GM12878 (cell line): ENCODE data around the gene PRCP. TPM values are rescaled to one million over a fixed set of nuclear protein-coding genes. Genes with fewer than 3 reads are reported as not detected.

ENCODE experiments used
- ATAC-seq: fragments of 200-7000 bp; cut with Tn5 transposase; 3 replicates; pipeline ENCODE4 v1.9.1; 2020; ENCODE audit warnings: mild to moderate bottlenecking, moderate library complexity
- BruUV-seq: library from RNA; stranded (reverse); fragments of 400-500 nt; replicated peaks from 2 replicates; lab custom pipeline; 2021; lab: Mats Ljungman, UMichigan
- CTCF ChIA-PET: fragments of 300-600 bp; sonication (Branson Sonifier 250); formaldehyde crosslinking; extraction: SDS; loops from one replicate; lab custom pipeline; 2021; ENCODE audit warnings: inconsistent platforms; lab: Yijun Ruan, JAX
- POLR2A ChIA-PET: fragments of 350-600 bp; formaldehyde crosslinking; extraction: SDS; loops from one replicate; lab custom pipeline; 2021; ENCODE audit warnings: inconsistent platforms; lab: Charles Lee
- RAD21 ChIA-PET: fragments of 300-600 bp; sonication (Branson Sonifier 250); formaldehyde crosslinking; loops from one replicate; lab custom pipeline; 2023; ENCODE audit warnings: antibody characterized with exemption; ENCODE audit not compliant: unreplicated experiment; lab: Charles Lee
- SMC1A ChIA-PET: fragments of 300-600 bp; sonication (Branson Sonifier 250); formaldehyde crosslinking; loops from one replicate; lab custom pipeline; 2023; ENCODE audit not compliant: unreplicated experiment, uncharacterized antibody; lab: Charles Lee
- DNase-seq: peaks from one replicate; pipeline ENCODE4 v3.0.0-alpha.2; 2011; ENCODE audit warnings: low read depth, low spot score
- FAIRE-seq: peaks from 3 replicates; lab custom pipeline; 2011; peaks lifted over from hg19 to GRCh38; lab: Jason Lieb, UNC
- H2AFZ ChIP-seq: 2 replicates; pipeline ENCODE4 v1.6.0; 2011; ENCODE audit warnings: low read depth, low read length, control low read depth; ENCODE audit not compliant: control insufficient read depth
- H3K27ac ChIP-seq: 2 replicates; pipeline ENCODE4 v1.5.1; 2011; ENCODE audit warnings: control low read depth; ENCODE audit not compliant: control insufficient read depth, insufficient read depth
- H3K27me3 ChIP-seq, 2 experiments: replicated peaks in 1 of 2; 2 replicates each; pipeline versions ENCODE4 v1.6.0 to v1.6.1; 2011; ENCODE audit warnings: low read length in 1 of 2; ENCODE audit not compliant: control insufficient read depth in 2 of 2, insufficient read depth in 2 of 2
- H3K36me3 ChIP-seq, 2 experiments: 2 replicates each; pipeline ENCODE4 v1.5.1; 2011; ENCODE audit warnings: low read length in 1 of 2; ENCODE audit not compliant: control insufficient read depth in 2 of 2, insufficient read depth in 2 of 2
- H3K4me1 ChIP-seq: 2 replicates; pipeline ENCODE4 v1.6.1; 2011; ENCODE audit warnings: mild to moderate bottlenecking, low read length, moderate library complexity, mixed read lengths; ENCODE audit not compliant: control insufficient read depth, insufficient read depth
- H3K4me2 ChIP-seq: 2 replicates; pipeline ENCODE4 v1.6.0; 2011; ENCODE audit warnings: control low read depth; ENCODE audit not compliant: control insufficient read depth, insufficient read depth
- H3K4me3 ChIP-seq: fragments of 200-600 bp; sonication (generic); 2 replicates; pipeline ENCODE4 v1.5.1; 2016
- H3K79me2 ChIP-seq: 2 replicates; pipeline ENCODE4 v1.6.0; 2011; ENCODE audit warnings: low read length; ENCODE audit not compliant: control insufficient read depth, insufficient read depth
- H3K9ac ChIP-seq: 2 replicates; pipeline ENCODE4 v1.8.0; 2011; ENCODE audit warnings: low read length, control low read depth, mixed read lengths; ENCODE audit not compliant: control insufficient read depth, insufficient read depth
- H3K9me3 ChIP-seq: replicated peaks from 3 replicates; pipeline ENCODE4 v1.5.1; 2011; ENCODE audit warnings: mild to moderate bottlenecking, low read length; ENCODE audit not compliant: control insufficient read depth, insufficient read depth
- H4K20me1 ChIP-seq: 2 replicates; pipeline ENCODE4 v1.6.0; 2011; ENCODE audit not compliant: control insufficient read depth, insufficient read depth
- ASH2L ChIP-seq: fragments of 300-600, 200-600 bp; sonication (generic); IDR thresholded peaks from 2 replicates; pipeline ENCODE4 v1.6.1; 2017; ENCODE audit warnings: low read depth, mild to moderate bottlenecking, borderline replicate concordance
- CHD1 ChIP-seq: IDR thresholded peaks from 2 replicates; pipeline ENCODE4 v1.6.1; 2012; ENCODE audit warnings: low read depth, low read length, improper control_type of control experiment
- CHD2 ChIP-seq: IDR thresholded peaks from 2 replicates; pipeline ENCODE4 v1.6.1; 2011; ENCODE audit warnings: low read depth, low read length, improper control_type of control experiment, borderline replicate concordance
- CREB1 ChIP-seq: IDR thresholded peaks from 2 replicates; pipeline ENCODE4 v1.6.1; 2012; ENCODE audit warnings: low read depth, mild to moderate bottlenecking, inconsistent platforms
- DPF2 ChIP-seq: fragments of 450-650 bp; IDR thresholded peaks from 2 replicates; pipeline ENCODE4 v1.6.1; 2017; ENCODE audit warnings: mild to moderate bottlenecking
- EGR1 ChIP-seq, 2 experiments: IDR thresholded peaks; 1 replicate in 1 of 2; 2 replicates in 1 of 2; pipeline ENCODE4 v1.6.1; 2011 to 2012; ENCODE audit warnings: low read depth in 2 of 2, low read length in 2 of 2, borderline replicate concordance in 1 of 2, mild to moderate bottlenecking in 1 of 2, moderate library complexity in 1 of 2
- IRF5 ChIP-seq: fragments of 450-650 bp; IDR thresholded peaks from 2 replicates; pipeline ENCODE4 v1.6.1; 2017; ENCODE audit warnings: borderline replicate concordance
- SMAD5 ChIP-seq: IDR thresholded peaks from 2 replicates; pipeline ENCODE4 v1.6.1; 2016; ENCODE audit warnings: antibody characterized with exemption, low read depth
- TAF1 ChIP-seq: IDR thresholded peaks from 2 replicates; pipeline ENCODE4 v1.6.1; 2011; ENCODE audit warnings: mild to moderate bottlenecking, low read depth, low read length, borderline replicate concordance
- TARDBP ChIP-seq: IDR thresholded peaks from 2 replicates; pipeline ENCODE4 v1.6.1; 2016; ENCODE audit warnings: borderline replicate concordance
- TCF12 ChIP-seq: IDR thresholded peaks from 2 replicates; pipeline ENCODE4 v1.6.1; 2011; ENCODE audit warnings: low read depth, mild to moderate bottlenecking, low read length
- ZBTB11 ChIP-seq: fragments of 450-650 bp; formaldehyde crosslinking; IDR thresholded peaks from 2 replicates; pipeline ENCODE4 v1.5.0; 2022; ENCODE audit warnings: mild to moderate bottlenecking, missing genetic modification characterization
- WGBS: methylation state at CpG from one replicate; pipeline ENCODE4 v1.1.6; 2016; ENCODE audit warnings: low lambda C conversion rate; ENCODE audit not compliant: insufficient replicate concordance, insufficient coverage; ENCODE audit errors: missing lambda C conversion rate; 5-methylcytosine and 5-hydroxymethylcytosine counted together
- in situ Hi-C: fragments of 300-500 bp; cut with MboI; formaldehyde crosslinking; loops from 9 replicates; pipeline ENCODE4 v1.14.3; 2018; ENCODE audit warnings: mixed read lengths
- intact Hi-C: fragments of 100-400 bp; cut with micrococcal nuclease; formaldehyde crosslinking; loops from one replicate; pipeline ENCODE4 v1.14.2; 2022; ENCODE audit not compliant: unreplicated experiment
- polyA plus RNA-seq, 11 experiments: library from polyadenylated mRNA; depleted of rRNA in 4 of 11; unstranded in 6 of 11; stranded (reverse) in 5 of 11; fragments of >200 nt; fragmentation: Nextera tagmentation in 4 of 11; fragmentation: Illumina TruSeq in 1 of 11; extraction: Ambion mirVana in 4 of 11; extraction: Trizol in 1 of 11; gene quantifications; 1 replicate in 1 of 11; 2 replicates in 10 of 11; pipeline versions ENCODE4 v1.2.1 to v1.2.3, GENCODE V29; 2011 to 2016; ENCODE audit warnings: inconsistent platforms in 2 of 11, missing spikeins in 2 of 11, low read depth in 1 of 11
- total RNA-seq, 4 experiments: library from RNA; depleted of rRNA in 3 of 4; stranded (reverse); fragments of >200 nt in 3 of 4; fragmentation: Illumina TruSeq in 1 of 4; extraction: Trizol in 1 of 4; gene quantifications; 2 replicates each; pipeline versions ENCODE4 v1.2.1 to v1.2.3, GENCODE V29; 2013 to 2021
- TF ChIP-seq, protein P1 (sequence below): fragments of 450-650 bp; IDR thresholded peaks from 2 replicates; pipeline ENCODE4 v1.6.1; 2016; ENCODE audit warnings: mild to moderate bottlenecking

The PRCP gene
- total and polyA plus RNA-seq, 10 of the 15 experiments (the other 5 are each of a cell fraction or from before 2014, with no cell fraction given) = 14.9 to 43.6 (median 20.0) TPM

- ChIA-PET SMC1A (no interaction called here), RAD21 (no interaction called here)
- intact Hi-C loops = no loop called here
Measured at GRCh38 chr11:82828472-82828871, 71.8 kb downstream of the PRCP start.

GRCh38 chr11:82826526-82826925 is 73.7 kb downstream of the PRCP start:
- DNase-seq (no peak), FAIRE-seq (no peak), ATAC-seq (no peak)
- Histone ChIP-seq H3K9ac (no peak overlapping the region), H3K36me3 (no peaks in the 10 kb centered on the region), H2AFZ (no peak overlapping the region), H3K27ac (no peak overlapping the region), H3K4me2 (no peak overlapping the region), H4K20me1 (no peaks in the 10 kb centered on the region), H3K4me1 (no peaks in the 10 kb centered on the region), H3K4me3 (no peak overlapping the region), H3K79me2 (no peaks in the 10 kb centered on the region), H3K27me3 (no peaks in the 10 kb centered on the region), H3K9me3 (no peaks in the 10 kb centered on the region)
- no TSS peak for BruUV-seq
- POLR2A ChIA-PET = no interaction called here
- RAD21 ChIA-PET = no interaction called here
- in situ Hi-C loops = no loop called here
- CTCF ChIA-PET = interaction anchor here (0.8 to 1.0 kb wide), 2 partner anchors 41 to 51 kb away, joined by 3 to 4 read pairs; no protein-coding TSS in a partner anchor
- intact Hi-C loops = no loop called here
- SMC1A ChIA-PET = no interaction called here
- no peak for TF ChIP-seq IRF5
- TF ChIP-seq CHD2 = no peak
- no peak for TF ChIP-seq TAF1
- TF ChIP-seq TARDBP = no peak
- no peak for TF ChIP-seq ASH2L
- no peak for TF ChIP-seq TCF12
- no peak for TF ChIP-seq EGR1 (IDR thresholded peaks at IDR 0.05; ENCODE audit: borderline replicate concordance in 1 of 2, low read depth in 2 of 2, low read length in 2 of 2)
- TF ChIP-seq DPF2 = no peak
- TF ChIP-seq SMAD5 = no peak
- no peak for TF ChIP-seq ZBTB11 (CRISPR knock-in tag)
- TF ChIP-seq CREB1 = no peak
- no peak for TF ChIP-seq CHD1

More at GRCh38 chr11:82828472-82828871, 71.8 kb downstream of the PRCP start:
- TF ChIP-seq, protein P1, sequence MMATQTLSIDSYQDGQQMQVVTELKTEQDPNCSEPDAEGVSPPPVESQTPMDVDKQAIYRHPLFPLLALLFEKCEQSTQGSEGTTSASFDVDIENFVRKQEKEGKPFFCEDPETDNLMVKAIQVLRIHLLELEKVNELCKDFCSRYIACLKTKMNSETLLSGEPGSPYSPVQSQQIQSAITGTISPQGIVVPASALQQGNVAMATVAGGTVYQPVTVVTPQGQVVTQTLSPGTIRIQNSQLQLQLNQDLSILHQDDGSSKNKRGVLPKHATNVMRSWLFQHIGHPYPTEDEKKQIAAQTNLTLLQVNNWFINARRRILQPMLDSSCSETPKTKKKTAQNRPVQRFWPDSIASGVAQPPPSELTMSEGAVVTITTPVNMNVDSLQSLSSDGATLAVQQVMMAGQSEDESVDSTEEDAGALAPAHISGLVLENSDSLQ = no peak
- ChIA-PET POLR2A (no interaction called here), CTCF (no interaction called here)
- Histone ChIP-seq H3K36me3 (no peaks in the 10 kb centered on the region), H3K4me2 (no peak overlapping the region), H3K4me1 (no peaks in the 10 kb centered on the region), H2AFZ (no peak overlapping the region), H3K27me3 (no peaks in the 10 kb centered on the region), H3K79me2 (no peaks in the 10 kb centered on the region), H3K4me3 (no peak overlapping the region), H3K9ac (no peak overlapping the region), H4K20me1 (no peaks in the 10 kb centered on the region), H3K9me3 (no peaks in the 10 kb centered on the region), H3K27ac (no peak overlapping the region)
- BruUV-seq = no TSS peak
- DNase-seq (no peak), FAIRE-seq (no peak), ATAC-seq (no peak)
- in situ Hi-C loops = no loop called here
- WGBS = 100% methylated on average over 1 of the region's 1 CpG
